K562 (cell line): ENCODE measurements around the gene NRSN2. TPM values are rescaled to one million over a fixed set of nuclear protein-coding genes. Genes with fewer than 3 reads are reported as not detected.

Experiments
- ATAC-seq: fragments of 200-7000 bp; cut with Tn5 transposase; 3 replicates; pipeline ENCODE4 v1.9.1; 2020; ENCODE audit warnings: moderate library complexity
- BruUV-seq: library from RNA; stranded (reverse); fragments of 400-500 nt; replicated peaks from 2 replicates; lab custom pipeline; 2021; lab: Mats Ljungman, UMichigan
- CTCF ChIA-PET: fragments of 300-600 bp; formaldehyde crosslinking; extraction: SDS; loops from one replicate; lab custom pipeline; 2021; ENCODE audit warnings: low intra/inter-chr PET ratio; lab: Yijun Ruan, JAX
- POLR2A ChIA-PET: fragments of 300-600, 350-650 bp; sonication (Branson Sonifier 250); formaldehyde crosslinking; extraction: SDS; loops from one replicate; lab custom pipeline; 2021; ENCODE audit warnings: antibody characterized with exemption, inconsistent platforms; lab: Yijun Ruan, JAX
- DNase-seq, 4 experiments: peaks; one replicate each; pipeline versions ENCODE4 v3.0.0 to v3.0.0-alpha.2; 2011 to 2018; ENCODE audit warnings: low spot score in 3 of 4, mixed read lengths in 3 of 4; ENCODE audit errors: extremely low read depth in 1 of 4
- FAIRE-seq: peaks from 2 replicates; lab custom pipeline; 2011; peaks lifted over from hg19 to GRCh38; lab: Jason Lieb, UNC
- H2AFZ ChIP-seq: 2 replicates; pipeline ENCODE4 v1.6.0; 2011; ENCODE audit warnings: low read depth, low read length, control low read depth, inconsistent platforms
- H3K27ac ChIP-seq: fragments of 200-600 bp; 3 replicates; pipeline ENCODE4 v1.8.0; 2011; ENCODE audit warnings: low read depth, mild to moderate bottlenecking, control low read depth, inconsistent platforms, low read length, moderate library complexity, mixed read lengths; ENCODE audit errors: extremely low read depth
- H3K27me3 ChIP-seq, 2 experiments: fragments of 300-600 bp in 1 of 2; 2 replicates in 1 of 2; 3 replicates in 1 of 2; pipeline versions ENCODE4 v1.6.0 to v1.8.0; 2011; ENCODE audit warnings: inconsistent platforms in 2 of 2, low read length in 2 of 2, mild to moderate bottlenecking in 1 of 2, mixed read lengths in 1 of 2, moderate library complexity in 1 of 2; ENCODE audit not compliant: control insufficient read depth in 2 of 2, insufficient read depth in 2 of 2
- H3K36me3 ChIP-seq: fragments of 300-600 bp; 3 replicates; pipeline ENCODE4 v1.8.0; 2011; ENCODE audit warnings: mild to moderate bottlenecking, low read length, inconsistent platforms; ENCODE audit not compliant: control insufficient read depth, insufficient read depth
- H3K4me1 ChIP-seq, 2 experiments: fragments of 200-600 bp in 1 of 2; replicated peaks in 1 of 2; 2 replicates in 1 of 2; 3 replicates in 1 of 2; pipeline versions ENCODE4 v1.5.1 to v1.8.0; 2011; ENCODE audit warnings: inconsistent platforms in 2 of 2, low read length in 2 of 2, mild to moderate bottlenecking in 1 of 2, mixed read lengths in 1 of 2, moderate library complexity in 1 of 2; ENCODE audit not compliant: control insufficient read depth in 2 of 2, insufficient read depth in 2 of 2
- H3K4me2 ChIP-seq: 2 replicates; pipeline ENCODE4 v1.6.1; 2011; ENCODE audit warnings: low read length, control low read depth, inconsistent platforms, mixed read lengths; ENCODE audit not compliant: insufficient read depth
- H3K4me3 ChIP-seq: fragments of 200-600 bp; sonication (generic), shearing (Covaris generic); 2 replicates; pipeline ENCODE4 v1.5.1; 2016; ENCODE audit warnings: control low read depth, inconsistent platforms
- H3K79me2 ChIP-seq: fragments of 200-600 bp; 3 replicates; pipeline ENCODE4 v1.8.0; 2011; ENCODE audit warnings: low read length, inconsistent platforms; ENCODE audit not compliant: control insufficient read depth, insufficient read depth
- H3K9ac ChIP-seq, 2 experiments: 2 replicates each; pipeline versions ENCODE4 v1.6.0 to v1.6.1; 2011; ENCODE audit warnings: low read depth in 2 of 2, low read length in 2 of 2, control low read depth in 1 of 2, inconsistent platforms in 1 of 2, mild to moderate bottlenecking in 1 of 2, mixed read lengths in 1 of 2; ENCODE audit not compliant: insufficient read depth in 1 of 2
- H3K9me1 ChIP-seq: one replicate; pipeline ENCODE4 v1.6.0; 2011; ENCODE audit warnings: inconsistent platforms, mild to moderate bottlenecking, low read length, moderate library complexity; ENCODE audit not compliant: control insufficient read depth, insufficient read depth
- H3K9me3 ChIP-seq: replicated peaks from 2 replicates; pipeline ENCODE4 v1.5.1; 2011; ENCODE audit warnings: low read depth, low read length, inconsistent platforms; ENCODE audit not compliant: control insufficient read depth, insufficient read depth
- H4K20me1 ChIP-seq: replicated peaks from 2 replicates; pipeline ENCODE4 v1.6.1; 2011; ENCODE audit warnings: low read length, inconsistent platforms, mixed read lengths; ENCODE audit not compliant: control insufficient read depth, insufficient read depth
- ATF7 ChIP-seq: fragments of 450-650 bp; IDR thresholded peaks from 2 replicates; pipeline ENCODE4 v1.7.1; 2014; ENCODE audit warnings: mild to moderate bottlenecking, moderate library complexity
- PKNOX1 ChIP-seq: fragments of 450-650 bp; IDR thresholded peaks from 2 replicates; pipeline ENCODE4 v1.6.1; 2016
- RFX1 ChIP-seq: fragments of 450-650 bp; IDR thresholded peaks from 2 replicates; pipeline ENCODE4 v1.6.1; 2016; ENCODE audit warnings: mild to moderate bottlenecking, moderate library complexity
- WGBS: fragments of 100-300 bp; shearing (Covaris generic); methylation state at CpG from one replicate; pipeline ENCODE4 v1.1.6; 2016; ENCODE audit warnings: low coverage, mixed read lengths; ENCODE audit not compliant: insufficient coverage; ENCODE audit errors: missing lambda C conversion rate; 5-methylcytosine and 5-hydroxymethylcytosine counted together
- in situ Hi-C: fragments of 300-500 bp; cut with MboI; formaldehyde crosslinking; loops from 4 replicates; pipeline ENCODE4 v1.15.0; 2018; ENCODE audit warnings: inconsistent platforms, mixed read lengths
- intact Hi-C: fragments of 100-400 bp; cut with micrococcal nuclease; formaldehyde crosslinking; loops from 2 replicates; pipeline ENCODE4 v1.14.2; 2022
- polyA plus RNA-seq, 8 experiments: library from polyadenylated mRNA; depleted of rRNA in 4 of 8; stranded (reverse) in 5 of 8; unstranded in 3 of 8; fragments of >200 nt; fragmentation: Nextera tagmentation in 2 of 8; fragmentation: Illumina TruSeq in 1 of 8; extraction: Ambion mirVana in 2 of 8; extraction: Trizol in 1 of 8; gene quantifications; 2 replicates each; pipeline versions ENCODE4 v1.2.1 to v1.2.3, GENCODE V29; 2011 to 2014; ENCODE audit warnings: inconsistent platforms in 1 of 8, missing spikeins in 1 of 8
- total RNA-seq, 7 experiments: library from RNA; depleted of rRNA in 6 of 7; stranded (reverse); fragments of >200 nt in 6 of 7; fragmentation: Illumina TruSeq in 2 of 7; extraction: Trizol in 2 of 7; gene quantifications; 2 replicates each; pipeline versions ENCODE4 v1.2.1 to v1.2.3, GENCODE V29; 2011 to 2021; ENCODE audit warnings: low replicate concordance in 1 of 7

The NRSN2 gene
- total and polyA plus RNA-seq, 9 of the 15 experiments (the other 6 are each of a cell fraction or from before 2014, with no cell fraction given) = 7.5 to 29.7 (median 11.1) TPM

- peak; percentile 29 to 76 (median 66) for DNase-seq
- TF ChIP-seq PKNOX1 (peak; percentile 68), ATF7 (no peak), RFX1 (peak; percentile 84)
- no peaks in the 10 kb centered on the region for H4K20me1 ChIP-seq
- ChIA-PET CTCF (no interaction called here), POLR2A (interaction anchor here (0.7 kb wide), 1 partner anchor 466 kb away, joined by 3 read pairs; no protein-coding TSS in a partner anchor)
- intact Hi-C loops = no loop called here
- FAIRE-seq = no peak
- H3K27me3 ChIP-seq = no peaks in the 10 kb centered on the region
- peak; percentile 89 for ATAC-seq
- no peaks in the 10 kb centered on the region for H3K9me1 ChIP-seq
- H3K27ac ChIP-seq = no peak overlapping the region
- no peaks in the 10 kb centered on the region for H3K79me2 ChIP-seq
- BruUV-seq = no TSS peak
- H2AFZ ChIP-seq = peak overlapping the region; percentile 76
- H3K4me1 ChIP-seq = peaks cover 0 to 4% of the 10 kb centered on the region in 2 experiments; a peak in 2 of 5 replicates
- WGBS = 83% methylated on average over 9 of the region's 31 CpGs
- 0 out of 4 replicates have a peak overlapping the region, but pooled peaks of 1 of the 2 experiments have one; percentile 45 for H3K9ac ChIP-seq
- H3K4me2 ChIP-seq = no peak overlapping the region
- H3K36me3 ChIP-seq = no peaks in the 10 kb centered on the region
- no peak overlapping the region for H3K4me3 ChIP-seq
- in situ Hi-C loops = no loop called here
- no peaks in the 10 kb centered on the region for H3K9me3 ChIP-seq
These were observed 36.9 kb upstream of the NRSN2 start for GRCh38 chr20:309841-310644.
